ENCODE results near the gene SLC39A11.
"Not testable (repeated sequence)": the region's sequence is repeated elsewhere in the genome, so short reads cannot be mapped to it uniquely, and the experiment has no call there.

The SLC39A11 gene

DNA sequence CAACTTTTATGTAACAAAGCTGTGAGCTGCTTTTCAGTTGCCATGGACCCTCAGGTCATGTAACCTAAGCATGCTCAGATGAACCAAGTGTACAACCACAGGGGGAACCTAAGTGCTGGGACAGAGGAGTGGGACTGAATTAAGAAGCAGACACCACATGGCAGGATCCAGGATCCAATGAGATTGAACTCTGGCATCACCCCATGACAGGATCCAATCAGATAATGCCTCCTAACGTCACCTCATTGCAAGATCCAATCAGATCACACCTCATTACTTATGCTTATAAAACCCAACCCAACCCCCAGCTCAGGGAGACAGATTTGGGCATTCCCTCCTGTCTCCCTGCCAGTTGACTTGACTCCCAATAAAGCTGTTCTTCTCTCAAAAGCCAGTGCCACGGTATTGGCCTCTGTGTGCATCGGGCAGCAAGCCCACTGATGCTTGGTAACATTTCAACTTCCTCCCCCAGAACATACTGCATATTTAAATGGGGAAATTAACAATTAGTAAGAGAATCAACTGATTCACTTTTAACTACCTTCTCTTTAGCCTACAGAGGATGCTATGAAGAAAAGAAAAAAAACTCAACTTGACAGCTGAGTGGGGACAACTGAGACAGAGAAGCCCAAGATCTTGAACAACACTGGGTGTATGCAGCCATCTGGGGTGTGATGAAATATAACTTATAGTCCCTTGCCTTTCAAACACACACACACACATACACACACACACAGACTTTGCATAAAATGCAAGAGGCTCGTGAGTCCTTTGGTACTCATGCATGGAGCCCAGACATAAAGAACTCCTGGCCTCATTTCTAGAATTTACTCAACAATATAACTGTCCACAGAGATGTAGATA is 148.4 kb downstream of the SLC39A11 start:
- DNase-seq, result no peak

DNA sequence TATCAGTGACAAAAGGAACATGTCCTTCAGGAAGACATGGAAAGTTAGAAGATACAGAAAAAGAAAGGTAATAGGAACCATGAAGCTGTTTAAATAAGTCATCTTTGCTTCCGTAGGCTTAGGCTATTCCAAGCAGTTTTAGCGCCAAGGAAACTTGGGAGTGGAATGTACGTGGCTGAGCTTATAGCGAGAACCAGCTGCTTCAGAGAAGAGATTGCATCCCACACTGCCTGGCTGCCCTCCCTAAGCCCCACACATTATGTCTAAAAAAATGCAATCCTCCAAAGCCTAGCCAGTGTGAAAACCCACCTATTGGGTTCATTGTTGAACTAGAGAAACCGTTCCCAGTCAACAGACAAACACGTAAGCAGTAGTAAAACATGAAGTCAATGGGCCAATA is 149.9 kb downstream of the SLC39A11 start:
- no peak for DNase-seq

- DNase-seq, result no peak
These were observed 152.0 kb downstream of the SLC39A11 start for GRCh38 chr17:72940496-72940895.

- DNase-seq, result no peak
These were observed 154.0 kb downstream of the SLC39A11 start for GRCh38 chr17:72938482-72938881.

DNA sequence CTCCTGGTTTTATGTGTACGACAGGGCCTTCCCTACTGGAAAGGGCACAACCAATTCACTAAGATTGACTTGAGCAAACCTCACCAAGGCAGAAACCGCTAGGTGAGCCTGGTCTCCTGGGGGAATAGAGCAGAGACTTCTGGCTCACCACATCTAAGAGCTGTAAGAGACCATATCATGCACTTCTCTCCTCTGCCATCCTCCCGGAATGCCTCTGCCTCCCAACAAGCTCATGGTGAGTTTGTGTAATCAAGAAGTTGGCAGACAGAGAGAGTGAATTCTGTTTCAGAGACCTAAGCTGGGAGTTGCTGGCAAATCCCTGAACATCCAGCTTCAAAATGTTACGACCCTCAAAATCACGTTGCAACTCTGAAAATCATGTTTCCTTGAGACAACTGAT is 154.8 kb downstream of the SLC39A11 start:
- no peak for DNase-seq

GRCh38 chr17:72937254-72937653 is 155.2 kb downstream of the SLC39A11 start:
- not testable (repeated sequence) for DNase-seq

- no peak for DNase-seq
These were observed 156.5 kb downstream of the SLC39A11 start for GRCh38 chr17:72935984-72936383.

DNA sequence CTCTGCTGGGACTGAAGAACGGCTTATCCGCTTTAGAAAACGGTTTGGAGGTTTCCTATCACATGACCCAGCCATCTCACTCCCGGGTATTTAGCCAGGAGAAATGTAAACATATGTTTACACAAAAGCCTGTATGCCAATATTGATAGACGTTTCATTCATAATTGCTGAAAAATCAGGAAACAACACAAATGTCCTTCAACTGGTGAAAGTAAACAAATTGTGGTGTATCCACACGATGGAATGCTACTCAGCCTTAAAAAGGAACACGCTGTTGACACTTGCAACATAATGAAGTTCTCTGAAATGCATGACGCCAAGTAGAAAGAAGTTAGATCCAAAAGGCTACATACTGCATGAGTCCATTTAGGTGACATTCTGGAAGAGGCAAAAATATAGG is 157.6 kb downstream of the SLC39A11 start:
- DNase-seq, result no peak

- DNase-seq, result no peak
These were observed 160.9 kb downstream of the SLC39A11 start for GRCh38 chr17:72931635-72932034.

GRCh38 chr17:72931163-72931562 is 161.3 kb downstream of the SLC39A11 start:
- DNase-seq, result peak in 1 of 2 donors; percentile 10

DNA sequence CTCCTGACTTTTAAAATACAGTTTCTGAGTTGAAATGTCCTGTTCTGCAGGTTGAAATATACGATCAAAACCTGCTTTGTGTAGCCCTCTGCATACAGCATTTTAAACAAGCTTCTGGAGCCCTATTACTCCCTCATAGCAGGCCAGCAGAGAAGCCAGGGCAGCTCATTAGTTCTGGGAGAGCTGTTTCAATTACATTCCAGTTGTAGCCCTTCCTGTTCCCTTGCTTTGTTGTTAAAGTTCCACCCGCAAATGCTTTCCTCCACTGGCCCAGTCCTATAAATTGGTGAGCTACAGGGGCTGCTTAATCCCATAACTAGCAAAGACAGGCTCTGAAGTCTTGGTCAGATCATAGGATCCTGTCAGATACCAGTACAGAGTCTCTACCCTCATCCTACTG is 162.5 kb downstream of the SLC39A11 start:
- no peak for DNase-seq

GRCh38 chr17:72928454-72929136 is 163.9 kb downstream of the SLC39A11 start:
- DNase-seq, result no peak

DNA sequence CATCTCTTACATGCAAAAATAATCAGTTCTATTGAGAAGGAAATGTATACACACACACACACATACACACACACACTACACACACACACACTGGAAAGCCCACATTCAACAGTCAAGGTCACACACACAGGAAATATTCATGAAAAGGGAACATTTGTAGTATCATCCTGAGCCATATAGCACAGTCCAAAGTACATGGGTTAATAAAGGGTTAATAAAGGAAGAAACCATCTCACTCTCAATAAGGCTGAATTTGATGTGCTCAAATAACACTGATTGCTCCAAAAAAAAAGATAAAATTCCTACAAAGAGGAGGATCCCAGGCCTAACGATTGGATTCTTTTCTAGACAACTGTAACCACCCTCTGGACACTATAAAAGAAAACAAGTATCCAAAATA is 164.7 kb downstream of the SLC39A11 start:
- no peak for DNase-seq

GRCh38 chr17:72927146-72927545 is 165.3 kb downstream of the SLC39A11 start:
- no peak for DNase-seq

- DNase-seq, result no peak
These were observed 166.3 kb downstream of the SLC39A11 start for GRCh38 chr17:72926171-72926570.

DNA sequence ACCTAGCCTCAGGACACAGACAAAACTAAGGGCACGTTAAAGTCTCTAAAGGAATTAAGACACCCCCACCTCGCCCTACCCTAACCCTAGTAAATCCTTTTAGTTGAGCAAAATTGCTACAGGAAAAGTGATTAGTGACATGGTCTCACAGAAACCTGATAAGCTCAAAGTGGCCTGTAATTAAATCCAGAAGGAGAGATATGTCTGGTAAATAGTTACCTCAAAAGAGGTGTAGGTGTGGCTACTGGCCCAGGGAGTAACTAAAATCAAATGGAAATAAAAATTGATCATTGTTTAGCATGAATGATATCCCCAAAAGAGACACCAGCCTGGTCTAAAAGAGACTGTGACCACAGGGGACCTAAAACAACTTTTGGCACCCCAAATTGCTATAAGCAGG is 168.3 kb downstream of the SLC39A11 start:
- no peak for DNase-seq

DNA sequence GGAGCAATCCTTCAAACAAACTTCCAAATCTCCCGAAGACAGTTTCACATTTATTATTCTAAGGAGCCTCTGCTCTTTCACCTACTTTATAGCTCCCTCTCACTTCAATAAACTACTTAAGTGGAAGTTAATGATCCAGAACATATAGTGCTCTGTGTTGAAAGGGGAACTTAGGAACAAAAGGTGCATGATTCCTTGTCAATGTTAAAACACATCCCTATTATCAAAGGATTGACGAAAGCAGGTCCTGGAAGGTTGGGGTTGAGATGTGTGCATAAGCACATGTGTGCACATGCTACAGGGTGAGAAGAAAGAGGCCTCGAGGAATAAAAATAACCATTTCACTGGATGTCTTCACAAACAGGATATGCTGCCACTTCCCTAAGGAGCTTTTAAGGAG is 170.3 kb downstream of the SLC39A11 start:
- DNase-seq, result no peak

GRCh38 chr17:72921347-72922054 is 171.0 kb downstream of the SLC39A11 start:
- DNase-seq, result no peak

- no peak for DNase-seq
These were observed 172.0 kb downstream of the SLC39A11 start for GRCh38 chr17:72920513-72920912.

DNA sequence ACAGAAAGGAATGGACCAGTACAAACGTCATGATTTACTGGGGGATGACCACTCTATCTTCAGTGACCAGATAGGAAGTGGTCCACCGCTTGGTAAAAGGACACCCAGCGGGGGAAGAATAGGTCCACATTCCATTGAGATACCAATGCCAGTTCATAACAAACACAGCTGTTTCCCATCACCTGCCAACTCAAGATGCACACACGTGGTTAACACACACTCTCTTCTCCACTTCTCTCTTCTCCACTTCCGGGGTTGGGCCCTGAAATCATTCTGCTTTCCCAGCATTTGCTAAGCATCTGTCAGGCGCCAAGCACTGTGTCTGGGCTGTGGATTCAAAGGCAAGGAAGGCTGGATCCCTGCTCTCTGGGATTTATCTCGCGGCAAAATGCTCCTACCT is 175.5 kb downstream of the SLC39A11 start:
- no peak for DNase-seq

- no peak for DNase-seq
These were observed 176.8 kb downstream of the SLC39A11 start for GRCh38 chr17:72915625-72916081.

GRCh38 chr17:72913142-72913682 is 179.3 kb downstream of the SLC39A11 start:
- DNase-seq, result no peak

DNA sequence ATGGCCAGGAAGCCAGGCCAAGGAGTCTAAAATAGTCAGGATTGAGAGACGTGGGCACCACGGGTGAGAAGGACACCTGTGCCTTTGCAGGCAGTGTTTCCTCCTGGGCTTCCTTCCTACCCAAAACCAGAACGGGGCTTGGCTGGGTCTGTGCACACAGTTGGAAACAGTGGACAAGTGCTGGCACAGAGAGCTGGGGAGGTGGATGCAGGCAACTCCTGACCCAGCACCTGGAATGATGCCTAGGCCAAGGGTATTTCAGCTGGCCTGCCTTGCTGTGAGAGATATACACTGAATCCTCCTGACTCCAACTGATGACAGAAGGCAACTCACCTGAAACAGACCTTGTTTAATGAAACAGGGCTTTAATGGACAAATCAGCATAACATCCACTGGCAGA is 186.2 kb downstream of the SLC39A11 start:
- DNase-seq, result no peak

All from stimulated activated CD4-positive, alpha-beta T cell treated with anti-CD3 and anti-CD28 coated beads, Interleukin-2, amount 100 ng/mL, for 24 hours (primary cell).